Activated naive CD8-positive, alpha-beta T cell treated with anti-CD3 and anti-CD28 coated beads for 36 hours (primary cell): ENCODE results near the gene NDUFA8. TPM values are rescaled to one million over a fixed set of nuclear protein-coding genes. Genes with fewer than 3 reads are reported as not detected.

ENCODE experiments used
- DNase-seq: peaks from one replicate; pipeline ENCODE4 v3.0.0; 2021
- H3K27ac Mint-ChIP-seq: one replicate; pipeline ENCODE4 v1.8.0; 2022; ENCODE audit warnings: mild to moderate bottlenecking, moderate library complexity, mixed read lengths
- H3K27me3 Mint-ChIP-seq: one replicate; pipeline ENCODE4 v1.8.0; 2022; ENCODE audit warnings: mild to moderate bottlenecking, mixed read lengths
- H3K36me3 Mint-ChIP-seq: one replicate; pipeline ENCODE4 v1.8.0; 2021; ENCODE audit warnings: mild to moderate bottlenecking, mixed read lengths
- H3K4me1 Mint-ChIP-seq: one replicate; pipeline ENCODE4 v1.8.0; 2021; ENCODE audit warnings: mixed read lengths
- H3K4me3 Mint-ChIP-seq: one replicate; pipeline ENCODE4 v1.8.0; 2022; ENCODE audit warnings: mild to moderate bottlenecking, moderate library complexity, mixed read lengths
- H3K9me3 Mint-ChIP-seq: one replicate; pipeline ENCODE4 v1.8.0; 2022; ENCODE audit warnings: mixed read lengths
- total RNA-seq, 2 experiments: library from RNA; stranded (reverse); gene quantifications; one replicate each; pipeline ENCODE4 v1.2.3, GENCODE V29; 2021

Gene NDUFA8
- total RNA-seq, 2 experiments from 2014 or later: 55.2 to 56.4 TPM

DNA sequence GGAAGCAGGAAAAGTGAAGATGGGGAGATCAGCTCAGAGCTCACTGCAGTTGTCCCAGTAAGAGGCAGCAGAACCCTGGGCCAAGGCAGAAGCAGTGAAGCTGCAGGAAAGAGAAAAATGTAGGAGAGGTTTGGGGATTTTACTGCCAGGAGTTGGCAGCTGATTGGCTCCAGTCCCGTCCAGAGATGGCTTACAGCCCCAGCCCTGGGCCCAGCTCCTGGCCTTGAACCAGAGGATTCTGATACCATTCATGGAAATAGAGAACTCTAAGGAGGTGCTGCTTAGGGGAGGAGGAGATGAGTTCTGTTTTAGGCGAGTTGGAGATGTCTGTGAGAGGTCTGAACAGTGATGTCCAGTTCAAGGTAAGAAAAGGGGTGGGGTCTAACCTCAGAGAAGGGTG, 4.7 kb upstream of the NDUFA8 start:
- H3K36me3 Mint-ChIP-seq: peaks cover 2% of the 10 kb centered on the region
- H3K4me3 Mint-ChIP-seq: no peak overlapping the region
- H3K9me3 Mint-ChIP-seq: peaks cover 6% of the 10 kb centered on the region
- DNase-seq: no peak
- no peak overlapping the region for H3K27ac Mint-ChIP-seq
- peaks cover 3% of the 10 kb centered on the region for H3K4me1 Mint-ChIP-seq
- H3K27me3 Mint-ChIP-seq: peaks cover 23% of the 10 kb centered on the region

DNA sequence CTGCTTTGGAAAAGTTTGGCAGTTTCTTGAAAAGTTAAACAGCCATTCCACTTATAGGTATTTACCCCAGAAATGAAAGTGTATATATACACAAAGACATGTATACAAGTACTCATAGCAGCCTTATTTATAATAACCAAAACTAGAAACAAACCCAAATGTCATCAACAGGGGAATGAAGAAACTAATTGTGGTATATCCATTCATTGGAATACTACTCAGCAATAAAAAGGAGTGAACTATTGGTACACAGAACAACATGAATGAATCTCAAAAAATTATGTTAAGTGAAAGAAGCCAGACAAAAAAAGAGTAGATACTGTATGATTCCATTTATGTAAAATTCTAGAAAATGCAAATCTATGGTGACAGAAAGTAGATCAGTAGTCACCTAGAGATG, 2.8 kb upstream of the NDUFA8 start:
- H3K27me3 Mint-ChIP-seq: peaks cover 20% of the 10 kb centered on the region
- peaks cover 6% of the 10 kb centered on the region for H3K9me3 Mint-ChIP-seq
- H3K4me3 Mint-ChIP-seq: no peak overlapping the region
- peaks cover 12% of the 10 kb centered on the region for H3K4me1 Mint-ChIP-seq
- DNase-seq: no peak
- H3K27ac Mint-ChIP-seq: no peak overlapping the region
- peaks cover 5% of the 10 kb centered on the region for H3K36me3 Mint-ChIP-seq

DNA sequence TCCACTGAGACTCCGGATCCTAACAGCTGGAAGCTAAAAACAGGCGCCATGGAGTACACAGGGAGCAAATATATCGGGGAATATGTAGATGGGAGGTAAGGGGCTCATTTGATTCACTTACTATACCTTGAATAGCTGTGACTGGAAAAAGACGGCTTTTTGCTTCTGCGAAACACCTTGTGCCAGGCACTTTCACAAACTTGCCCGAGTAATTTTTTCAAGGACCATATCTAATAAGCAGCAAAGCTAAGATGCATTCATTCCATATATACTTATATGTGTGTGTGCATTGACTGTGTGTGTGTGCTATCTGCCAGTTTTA, 307 bp upstream of the NDUFA8 start:
- Mint-ChIP-seq H3K4me1 (peaks cover 25% of the 10 kb centered on the region), H3K36me3 (peaks cover 5% of the 10 kb centered on the region)
- DNase-seq: no peak

DNA sequence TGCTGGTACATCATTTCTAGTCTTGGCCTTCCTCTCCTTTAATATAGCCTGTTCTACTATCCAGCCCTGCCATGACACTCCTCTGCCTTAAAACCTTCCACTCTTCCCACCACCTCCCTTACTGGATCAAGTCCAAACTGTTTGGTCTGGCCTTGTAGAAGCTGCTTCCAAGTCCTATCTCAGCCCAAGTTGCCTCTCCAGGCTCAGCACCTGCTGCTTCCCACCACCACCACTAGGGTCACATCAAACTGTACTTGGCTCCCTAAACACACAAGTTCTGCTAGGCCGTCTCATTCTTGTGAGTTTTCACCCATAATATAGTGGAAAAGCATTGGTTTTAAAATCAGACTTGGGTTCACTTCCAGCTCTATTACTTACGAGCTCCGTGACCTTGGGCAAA, 1.4 kb downstream of the NDUFA8 start:
- H3K27me3 Mint-ChIP-seq: peaks cover 10% of the 10 kb centered on the region
- peak; percentile 44 for DNase-seq
- peaks cover 28% of the 10 kb centered on the region for H3K4me1 Mint-ChIP-seq
- peaks cover 6% of the 10 kb centered on the region for H3K9me3 Mint-ChIP-seq
- peak overlapping the region; percentile 51 for H3K4me3 Mint-ChIP-seq
- H3K27ac Mint-ChIP-seq: no peak overlapping the region
- H3K36me3 Mint-ChIP-seq: peaks cover 5% of the 10 kb centered on the region

More for the DNA sequence above, 307 bp upstream of the NDUFA8 start:
- peak overlapping the region; percentile 94 for H3K27ac Mint-ChIP-seq
- H3K9me3 Mint-ChIP-seq: peaks cover 6% of the 10 kb centered on the region
- H3K27me3 Mint-ChIP-seq: peaks cover 20% of the 10 kb centered on the region
- H3K4me3 Mint-ChIP-seq: peak overlapping the region; percentile 96

DNA sequence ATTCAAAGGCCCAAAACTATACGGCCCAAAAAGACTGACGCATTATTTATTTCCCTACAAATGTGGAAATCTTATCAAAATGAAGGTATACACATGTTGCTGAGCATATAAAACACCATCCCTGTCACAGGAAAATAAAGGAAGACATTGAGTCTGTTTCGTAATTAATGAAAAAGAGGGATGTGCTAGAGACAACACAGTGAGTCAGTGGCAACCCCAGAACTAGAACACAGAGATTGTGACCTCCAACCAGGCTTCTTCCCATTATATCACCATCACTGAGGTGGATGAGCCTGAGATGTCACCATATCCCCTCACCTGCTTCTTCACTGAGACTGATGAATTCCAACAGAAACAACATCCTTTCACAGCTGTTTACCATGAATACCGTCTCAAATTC, 3.8 kb downstream of the NDUFA8 start:
- no peak for DNase-seq
- H3K27ac Mint-ChIP-seq: no peak overlapping the region
- peaks cover 9% of the 10 kb centered on the region for H3K36me3 Mint-ChIP-seq
- peaks cover 31% of the 10 kb centered on the region for H3K4me1 Mint-ChIP-seq
- peaks cover 5% of the 10 kb centered on the region for H3K27me3 Mint-ChIP-seq
- H3K4me3 Mint-ChIP-seq: no peak overlapping the region
- no peaks in the 10 kb centered on the region for H3K9me3 Mint-ChIP-seq

DNA sequence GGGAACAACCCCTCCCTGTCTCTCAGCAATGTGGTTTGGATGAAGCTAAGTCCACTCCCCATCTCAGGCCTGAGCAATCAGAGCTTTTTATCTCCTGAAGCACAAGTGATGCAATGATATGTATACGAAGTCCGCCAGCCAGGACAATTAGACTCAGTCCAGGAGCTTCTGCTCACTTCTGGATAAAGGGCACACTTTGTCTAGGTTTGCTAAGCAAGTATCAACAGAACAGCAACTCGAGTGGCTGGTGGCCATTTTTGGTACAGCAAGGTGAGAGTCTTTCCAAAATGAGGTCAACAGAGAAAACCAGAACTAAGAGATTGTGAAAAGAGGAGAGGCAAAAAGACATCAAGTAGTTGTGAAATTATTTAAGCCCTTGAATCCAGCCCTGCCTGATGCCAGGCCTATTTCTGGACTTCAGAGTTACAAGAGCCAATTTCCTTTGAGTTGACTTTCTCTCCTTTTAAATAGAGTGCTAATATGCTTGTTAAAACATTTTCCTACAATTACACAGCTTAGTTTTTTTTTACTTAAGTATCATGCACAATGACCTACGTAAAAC, 8.2 kb downstream of the NDUFA8 start:
- H3K4me1 Mint-ChIP-seq: peaks cover 11% of the 10 kb centered on the region
- no peak for DNase-seq
- H3K27me3 Mint-ChIP-seq: no peaks in the 10 kb centered on the region
- H3K27ac Mint-ChIP-seq: no peak overlapping the region
- H3K36me3 Mint-ChIP-seq: peaks cover 7% of the 10 kb centered on the region
- no peaks in the 10 kb centered on the region for H3K9me3 Mint-ChIP-seq
- no peak overlapping the region for H3K4me3 Mint-ChIP-seq

DNA sequence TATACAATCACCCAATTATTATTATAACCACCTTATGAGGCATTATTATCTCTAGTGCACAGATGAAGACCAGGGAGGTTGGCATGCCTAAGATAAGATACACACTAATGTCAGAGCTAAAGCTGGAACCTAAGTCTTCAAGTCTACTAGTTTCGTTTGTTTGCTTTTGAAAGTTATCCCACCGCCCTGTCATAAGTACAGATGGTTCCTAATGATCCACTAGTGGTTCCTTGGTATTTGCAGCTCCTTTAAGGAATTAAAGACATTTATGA, 14.1 kb downstream of the NDUFA8 start:
- no peak for DNase-seq
- peaks cover 3% of the 10 kb centered on the region for H3K36me3 Mint-ChIP-seq
- no peaks in the 10 kb centered on the region for H3K9me3 Mint-ChIP-seq
- H3K27me3 Mint-ChIP-seq: no peaks in the 10 kb centered on the region
- H3K27ac Mint-ChIP-seq: no peak overlapping the region
- no peak overlapping the region for H3K4me3 Mint-ChIP-seq
- peaks cover 2% of the 10 kb centered on the region for H3K4me1 Mint-ChIP-seq

DNA sequence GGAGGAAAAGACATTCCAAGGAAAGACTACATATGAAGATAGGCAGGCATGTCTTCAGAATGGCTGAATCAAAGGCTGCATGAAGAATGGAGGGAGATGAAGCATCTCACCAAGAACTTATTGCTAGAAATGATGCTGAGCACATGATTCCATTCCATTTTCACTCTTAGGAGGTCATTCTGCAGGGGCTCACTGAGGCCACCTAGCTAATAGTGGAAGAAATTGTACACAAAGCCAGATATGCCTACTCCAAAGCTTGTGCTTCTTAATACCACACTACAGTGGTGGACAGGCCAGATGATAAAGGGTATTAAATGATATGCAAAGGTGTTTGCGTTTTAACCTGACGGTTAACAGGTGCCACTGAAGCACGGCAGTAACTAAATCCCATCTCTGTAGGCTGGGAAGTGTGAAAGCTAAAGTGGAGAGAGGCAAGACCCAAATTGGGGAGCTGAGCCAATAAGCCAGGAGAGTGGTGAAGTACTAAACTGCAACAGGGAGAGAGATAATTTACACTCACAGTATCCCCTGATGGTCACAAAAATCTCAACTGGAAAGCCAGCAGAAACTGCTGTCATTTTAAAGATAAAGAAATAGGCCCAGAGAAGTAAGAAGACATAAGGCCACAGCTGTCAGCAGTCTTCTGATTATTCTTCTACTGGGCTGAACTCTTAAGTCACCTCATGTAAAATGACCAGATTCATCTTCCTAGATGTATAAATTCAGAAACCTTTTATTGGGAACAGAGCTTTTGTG, 14.6 kb downstream of the NDUFA8 start:
- Mint-ChIP-seq H3K4me3 (no peak overlapping the region), H3K27me3 (no peaks in the 10 kb centered on the region), H3K9me3 (no peaks in the 10 kb centered on the region), H3K4me1 (peaks cover 2% of the 10 kb centered on the region), H3K36me3 (peaks cover 3% of the 10 kb centered on the region), H3K27ac (peak overlapping the region; percentile 14)
- no peak for DNase-seq

DNA sequence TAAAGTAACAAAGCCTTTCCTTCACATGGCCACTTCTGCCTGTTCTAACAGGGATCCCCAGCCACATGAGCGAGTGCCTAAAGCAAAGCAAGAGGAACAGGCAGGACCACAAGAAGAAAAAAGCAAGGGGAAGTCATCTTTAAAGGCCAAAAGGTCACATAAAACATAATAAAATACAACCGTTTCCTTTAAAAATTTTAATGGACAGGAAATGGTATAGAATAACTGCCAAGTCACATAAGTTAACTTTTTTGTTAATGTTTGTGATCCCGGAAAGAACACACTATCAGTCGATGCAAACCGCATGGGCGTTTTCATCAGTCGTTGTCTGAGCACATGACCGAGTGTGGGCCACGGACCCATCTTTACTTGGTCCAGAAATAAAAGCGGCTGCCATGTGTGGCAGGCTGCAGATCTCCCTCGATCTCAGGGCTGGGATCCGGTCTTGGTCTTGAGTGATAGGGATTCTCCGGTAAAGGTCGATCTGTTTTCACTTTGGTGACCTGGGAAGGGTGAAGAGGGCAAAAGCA, 15.6 kb downstream of the NDUFA8 start:
- H3K27ac Mint-ChIP-seq: no peak overlapping the region
- no peaks in the 10 kb centered on the region for H3K27me3 Mint-ChIP-seq
- peaks cover 2% of the 10 kb centered on the region for H3K4me1 Mint-ChIP-seq
- no peak for DNase-seq
- peaks cover 3% of the 10 kb centered on the region for H3K36me3 Mint-ChIP-seq
- no peaks in the 10 kb centered on the region for H3K9me3 Mint-ChIP-seq
- no peak overlapping the region for H3K4me3 Mint-ChIP-seq

DNA sequence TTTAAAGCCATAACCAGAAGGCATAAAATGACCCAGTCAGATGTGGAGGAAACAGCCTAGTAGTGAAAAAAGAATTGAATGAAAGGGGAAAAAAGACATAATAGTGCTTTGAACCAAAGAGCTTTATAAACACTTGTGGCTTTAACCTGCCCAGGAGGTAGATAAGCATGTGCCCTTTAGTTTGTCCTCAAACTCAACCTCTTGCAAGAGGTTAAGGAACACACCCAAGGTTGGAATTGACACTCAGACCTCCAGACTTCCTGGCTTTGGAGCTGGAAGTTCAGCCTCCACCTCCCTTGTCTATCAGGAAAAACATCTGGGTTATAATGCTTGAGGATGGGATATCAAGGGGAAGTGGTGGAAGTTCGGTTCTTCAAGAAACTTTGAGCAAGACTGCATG, 16.3 kb downstream of the NDUFA8 start:
- no peak overlapping the region for H3K4me3 Mint-ChIP-seq
- H3K36me3 Mint-ChIP-seq: peaks cover 3% of the 10 kb centered on the region
- no peaks in the 10 kb centered on the region for H3K9me3 Mint-ChIP-seq
- H3K4me1 Mint-ChIP-seq: peaks cover 2% of the 10 kb centered on the region
- no peaks in the 10 kb centered on the region for H3K27me3 Mint-ChIP-seq
- DNase-seq: no peak
- H3K27ac Mint-ChIP-seq: no peak overlapping the region

DNA sequence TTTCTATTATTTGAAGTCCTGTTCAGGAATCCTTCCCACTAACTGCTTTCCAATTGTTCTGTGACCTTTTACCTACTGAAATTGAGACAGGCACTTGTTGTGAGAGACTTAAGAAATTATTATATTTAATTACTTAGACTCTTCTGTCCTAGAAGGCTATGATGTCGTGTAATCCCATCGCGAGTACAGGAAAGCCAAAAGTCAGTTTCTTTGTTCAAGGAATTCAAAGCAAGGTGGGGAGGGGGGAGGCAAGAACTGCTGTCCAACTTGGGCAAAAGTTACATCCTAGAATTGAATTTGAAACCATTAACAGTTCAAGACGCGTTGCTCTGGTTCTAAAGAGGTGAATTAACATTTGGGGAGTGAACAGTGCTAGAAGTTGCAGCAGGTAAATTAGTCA, 17.9 kb downstream of the NDUFA8 start:
- DNase-seq: no peak
- peaks cover 1% of the 10 kb centered on the region for H3K36me3 Mint-ChIP-seq
- peaks cover 2% of the 10 kb centered on the region for H3K4me1 Mint-ChIP-seq
- H3K27me3 Mint-ChIP-seq: no peaks in the 10 kb centered on the region
- H3K9me3 Mint-ChIP-seq: no peaks in the 10 kb centered on the region
- no peak overlapping the region for H3K27ac Mint-ChIP-seq
- H3K4me3 Mint-ChIP-seq: no peak overlapping the region

DNA sequence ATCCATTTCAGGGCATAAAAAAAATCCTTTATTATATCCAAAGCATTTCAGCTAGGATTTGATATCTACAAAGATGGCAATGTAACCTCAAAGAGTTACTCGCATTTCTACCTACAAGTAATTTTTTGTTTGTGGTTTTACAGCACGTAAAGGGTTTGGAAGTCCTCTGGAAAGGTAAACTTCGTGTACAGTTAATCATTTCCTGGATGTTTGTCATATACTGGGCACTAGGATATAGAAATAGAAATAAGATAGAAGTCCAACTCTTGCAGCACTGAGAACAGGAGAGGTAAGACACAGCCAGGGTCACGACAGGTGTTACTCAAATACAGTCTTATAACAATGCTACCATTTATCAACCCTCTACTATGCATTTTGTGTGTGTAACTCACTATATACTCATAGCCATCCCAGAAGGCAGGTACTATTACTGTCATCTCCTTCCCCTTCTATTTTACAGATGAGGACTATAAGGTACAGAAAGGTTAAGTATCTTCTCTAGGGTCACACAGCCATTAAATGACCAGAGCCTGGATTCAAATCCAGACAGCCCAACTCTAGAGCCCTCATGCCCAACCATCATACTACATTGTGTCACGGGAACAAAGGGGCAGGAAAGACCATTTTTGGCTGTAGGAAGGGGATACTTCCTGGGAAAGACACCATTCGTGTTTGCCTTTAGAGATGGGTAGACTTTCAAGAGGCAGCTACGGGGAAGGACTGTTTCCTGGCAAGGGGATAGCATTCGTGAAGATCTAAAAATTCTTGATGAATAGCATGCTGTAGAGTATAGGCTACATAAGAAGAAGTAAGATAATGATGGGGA, 19.0 kb downstream of the NDUFA8 start:
- no peaks in the 10 kb centered on the region for H3K27me3 Mint-ChIP-seq
- no peaks in the 10 kb centered on the region for H3K36me3 Mint-ChIP-seq
- no peak overlapping the region for H3K4me3 Mint-ChIP-seq
- peaks cover 2% of the 10 kb centered on the region for H3K4me1 Mint-ChIP-seq
- H3K9me3 Mint-ChIP-seq: no peaks in the 10 kb centered on the region
- no peak for DNase-seq
- peak overlapping the region; percentile 12 for H3K27ac Mint-ChIP-seq

DNA sequence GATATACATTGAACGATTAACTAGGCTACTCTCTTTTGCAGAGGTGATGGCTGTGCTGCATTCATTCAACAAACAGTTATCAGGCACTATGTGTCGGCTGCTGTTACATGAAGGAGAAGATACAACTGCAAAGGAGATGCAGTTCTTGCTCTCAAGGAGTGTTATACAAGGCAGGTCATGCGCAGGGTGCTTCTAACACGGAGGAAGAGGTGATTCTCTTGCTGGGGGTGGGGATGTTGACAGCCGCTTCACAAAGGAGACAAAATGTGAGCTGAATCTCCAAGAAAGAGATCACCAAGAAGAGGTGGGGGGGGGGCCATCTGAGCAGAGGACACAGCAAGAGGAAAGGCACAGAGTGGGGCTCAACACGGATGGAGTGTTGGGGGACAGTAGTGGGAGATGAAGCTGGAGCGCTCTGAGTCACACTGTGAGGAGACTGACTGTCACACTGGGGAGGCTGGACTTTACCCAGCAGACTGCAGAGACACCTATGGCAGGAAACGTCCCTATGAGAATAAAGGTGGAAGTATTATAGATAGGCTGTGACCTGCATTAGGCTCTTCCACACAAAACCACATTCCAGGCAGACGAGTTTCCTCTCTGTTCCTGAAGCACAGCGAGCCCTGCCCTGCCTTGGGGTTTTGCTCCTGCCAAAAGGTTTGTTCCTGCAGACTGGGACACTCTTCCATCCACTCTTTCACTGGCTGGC, 20.9 kb downstream of the NDUFA8 start:
- H3K27ac Mint-ChIP-seq: no peak overlapping the region
- no peak for DNase-seq

DNA sequence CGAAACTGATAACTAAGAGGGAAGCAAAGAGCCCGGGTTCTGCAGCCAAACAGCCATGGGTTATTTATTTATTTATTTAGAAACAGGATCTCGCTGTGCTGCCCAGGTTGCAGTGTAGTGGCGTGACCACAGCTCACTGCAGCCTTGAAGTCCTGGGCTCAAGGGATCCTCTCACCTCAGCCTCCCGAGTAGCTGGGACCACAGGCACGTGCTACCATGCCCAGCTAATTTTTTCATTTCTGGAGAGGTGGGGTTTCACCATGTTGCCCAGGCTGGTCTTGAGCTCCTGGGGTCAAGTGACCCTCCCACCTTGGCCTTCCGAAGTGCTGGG, 24.1 kb downstream of the NDUFA8 start:
- Mint-ChIP-seq H3K4me1 (no peaks in the 10 kb centered on the region), H3K27ac (no peak overlapping the region)

More for the DNA sequence above, 20.9 kb downstream of the NDUFA8 start:
- Mint-ChIP-seq H3K27me3 (no peaks in the 10 kb centered on the region), H3K36me3 (no peaks in the 10 kb centered on the region), H3K9me3 (no peaks in the 10 kb centered on the region), H3K4me1 (peaks cover 1% of the 10 kb centered on the region), H3K4me3 (no peak overlapping the region)

DNA sequence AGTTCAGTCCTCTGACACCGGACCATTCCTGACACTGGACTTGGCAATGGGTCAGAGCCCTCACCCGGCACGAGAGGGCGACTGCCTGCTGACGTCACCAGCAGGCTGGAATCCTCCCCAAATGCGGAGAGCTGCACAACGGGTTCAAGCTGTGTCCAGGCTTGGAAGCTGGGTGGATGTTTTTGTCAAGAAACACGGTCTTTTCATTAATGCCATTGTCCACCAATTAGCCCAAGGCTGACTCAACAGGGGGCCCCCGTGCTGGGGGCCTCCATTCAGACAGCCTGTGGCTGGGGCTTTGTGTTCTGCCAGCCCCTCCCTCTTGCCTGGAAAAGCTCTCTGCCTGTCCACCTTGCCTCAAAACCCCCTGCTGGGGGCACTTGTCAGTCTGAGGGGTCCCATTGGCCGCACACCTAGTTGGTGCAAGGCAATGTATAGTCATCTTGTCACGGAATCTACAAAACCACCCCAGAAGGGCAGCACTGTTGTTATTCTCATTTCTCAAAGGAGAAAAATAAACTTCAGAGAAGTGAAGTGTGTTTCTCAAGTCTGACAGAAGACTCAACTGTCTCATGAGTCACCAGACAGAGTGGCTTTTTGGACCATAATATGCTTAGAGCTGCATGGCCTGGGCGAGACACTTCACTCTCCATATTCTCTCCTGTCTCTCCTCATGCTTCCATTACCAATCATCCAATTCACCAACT, 24.6 kb downstream of the NDUFA8 start:
- H3K4me3 Mint-ChIP-seq: no peak overlapping the region
- no peaks in the 10 kb centered on the region for H3K36me3 Mint-ChIP-seq
- no peaks in the 10 kb centered on the region for H3K4me1 Mint-ChIP-seq
- H3K27ac Mint-ChIP-seq: no peak overlapping the region
- H3K9me3 Mint-ChIP-seq: no peaks in the 10 kb centered on the region
- H3K27me3 Mint-ChIP-seq: no peaks in the 10 kb centered on the region
- DNase-seq: no peak

More for the DNA sequence above, 24.1 kb downstream of the NDUFA8 start:
- no peak for DNase-seq
- H3K9me3 Mint-ChIP-seq: no peaks in the 10 kb centered on the region
- H3K36me3 Mint-ChIP-seq: no peaks in the 10 kb centered on the region
- no peak overlapping the region for H3K4me3 Mint-ChIP-seq
- no peaks in the 10 kb centered on the region for H3K27me3 Mint-ChIP-seq
